MCF 10A (cell line): ENCODE results near the gene HAO2. TPM values are rescaled to one million over a fixed set of nuclear protein-coding genes. Genes with fewer than 3 reads are reported as not detected.

Experiments
- BruUV-seq: library from RNA; stranded (reverse); fragments of 400-500 nt; replicated peaks from 2 replicates; lab custom pipeline; 2021; lab: Mats Ljungman, UMichigan
- CTCF ChIA-PET: fragments of 300-600 bp; sonication (Branson Sonifier 250); formaldehyde crosslinking; extraction: SDS; loops from one replicate; lab custom pipeline; 2021; ENCODE audit warnings: antibody characterized with exemption, inconsistent platforms; lab: Yijun Ruan, JAX
- POLR2A ChIA-PET: fragments of 300-600, 350-650 bp; sonication (Branson Sonifier 250); formaldehyde crosslinking; extraction: SDS; loops from one replicate; lab custom pipeline; 2020; ENCODE audit warnings: antibody characterized with exemption, inconsistent platforms; lab: Yijun Ruan, JAX
- DNase-seq: peaks from one replicate; pipeline ENCODE4 v3.0.0-alpha.2; 2018; ENCODE audit not compliant: unreplicated experiment
- H3K27ac Mint-ChIP-seq: one replicate; pipeline ENCODE4 v1.8.0; 2022; ENCODE audit warnings: mild to moderate bottlenecking, low read depth, mixed read lengths; ENCODE audit not compliant: unreplicated experiment
- H3K27me3 Mint-ChIP-seq: one replicate; pipeline ENCODE4 v1.8.0; 2022; ENCODE audit warnings: mixed read lengths; ENCODE audit not compliant: insufficient read depth, unreplicated experiment
- H3K36me3 Mint-ChIP-seq: one replicate; pipeline ENCODE4 v1.8.0; 2022; ENCODE audit warnings: mild to moderate bottlenecking, moderate library complexity, mixed read lengths; ENCODE audit not compliant: insufficient read depth, unreplicated experiment
- H3K4me1 Mint-ChIP-seq: one replicate; pipeline ENCODE4 v1.8.0; 2022; ENCODE audit warnings: mixed read lengths; ENCODE audit not compliant: insufficient read depth, unreplicated experiment
- H3K4me3 Mint-ChIP-seq: one replicate; pipeline ENCODE4 v1.8.0; 2022; ENCODE audit warnings: mild to moderate bottlenecking, moderate library complexity, mixed read lengths; ENCODE audit not compliant: unreplicated experiment
- H3K9me3 Mint-ChIP-seq: one replicate; pipeline ENCODE4 v1.8.0; 2022; ENCODE audit warnings: mixed read lengths; ENCODE audit not compliant: unreplicated experiment
- CTCF ChIP-seq: fragments of 200-600 bp; IDR thresholded peaks from one replicate; pipeline ENCODE4 v1.8.0; 2022; ENCODE audit warnings: antibody characterized with exemption, mild to moderate bottlenecking; ENCODE audit not compliant: unreplicated experiment
- intact Hi-C: fragments of 100-400 bp; cut with micrococcal nuclease; formaldehyde crosslinking; loops from 2 replicates; pipeline ENCODE4 v1.14.1; 2022
- total RNA-seq: library from RNA; stranded (reverse); gene quantifications from 2 replicates; pipeline ENCODE4 v1.2.3, GENCODE V29; 2022

The HAO2 gene
- total RNA-seq, 1 experiment from 2014 or later = not detected

- CTCF ChIA-PET = no interaction called here
- DNase-seq = no peak
- TF ChIP-seq CTCF = no peak
- no peaks in the 10 kb centered on the region for H3K36me3 Mint-ChIP-seq
- H3K9me3 Mint-ChIP-seq = no peaks in the 10 kb centered on the region
- H3K27me3 Mint-ChIP-seq = no peaks in the 10 kb centered on the region
- intact Hi-C loops = no loop called here
- H3K27ac Mint-ChIP-seq = no peak overlapping the region
- no peak overlapping the region for H3K4me3 Mint-ChIP-seq
- H3K4me1 Mint-ChIP-seq = peaks cover 5% of the 10 kb centered on the region
- POLR2A ChIA-PET = no interaction called here
- BruUV-seq = no TSS peak
Measured at GRCh38 chr1:119388450-119388849, 19.9 kb downstream of the HAO2 start.

GRCh38 chr1:119390526-119390925 is 21.9 kb downstream of the HAO2 start:
- no TSS peak for BruUV-seq
- Mint-ChIP-seq H3K27me3 (no peaks in the 10 kb centered on the region), H3K36me3 (no peaks in the 10 kb centered on the region), H3K4me1 (peaks cover 5% of the 10 kb centered on the region), H3K9me3 (no peaks in the 10 kb centered on the region), H3K27ac (no peak overlapping the region), H3K4me3 (no peak overlapping the region)
- no peak for TF ChIP-seq CTCF
- CTCF ChIA-PET = interaction anchor here (1.1 kb wide), 1 partner anchor 15 kb away, joined by 3 read pairs; no protein-coding TSS in a partner anchor
- DNase-seq = no peak
- POLR2A ChIA-PET = interaction anchor here (0.7 kb wide), 1 partner anchor 85 kb away, joined by 3 read pairs; no protein-coding TSS in a partner anchor
- intact Hi-C loops = no loop called here

GRCh38 chr1:119391749-119392148 is 23.2 kb downstream of the HAO2 start:
- intact Hi-C loops = no loop called here
- ChIA-PET CTCF (interaction anchor here (1.5 kb wide), 1 partner anchor 84 kb away, joined by 5 read pairs; no protein-coding TSS in a partner anchor), POLR2A (no interaction called here)
- Mint-ChIP-seq H3K36me3 (no peaks in the 10 kb centered on the region), H3K4me1 (peaks cover 5% of the 10 kb centered on the region), H3K27ac (no peak overlapping the region), H3K9me3 (no peaks in the 10 kb centered on the region), H3K27me3 (no peaks in the 10 kb centered on the region), H3K4me3 (no peak overlapping the region)
- no peak for DNase-seq
- TF ChIP-seq CTCF = no peak
- BruUV-seq = no TSS peak

GRCh38 chr1:119394085-119394484 is 25.5 kb downstream of the HAO2 start:
- DNase-seq = no peak

More at GRCh38 chr1:119394085-119394484, 25.5 kb downstream of the HAO2 start:
- ChIA-PET CTCF (interaction anchor here (0.6 kb wide), 1 partner anchor 471 kb away, joined by 3 read pairs; no protein-coding TSS in a partner anchor), POLR2A (no interaction called here)
- no peak for TF ChIP-seq CTCF
- no peaks in the 10 kb centered on the region for H3K36me3 Mint-ChIP-seq
- H3K27ac Mint-ChIP-seq = no peak overlapping the region
- peaks cover 5% of the 10 kb centered on the region for H3K4me1 Mint-ChIP-seq
- H3K4me3 Mint-ChIP-seq = no peak overlapping the region
- H3K27me3 Mint-ChIP-seq = no peaks in the 10 kb centered on the region
- BruUV-seq = no TSS peak
- H3K9me3 Mint-ChIP-seq = no peaks in the 10 kb centered on the region
- intact Hi-C loops = no loop called here
